Thyroid gland (tissue), 4 donors: ENCODE data around the gene OSR1.

Experiments
- POLR2A ChIP-seq, 2 donors: fragments of 450-650 bp; IDR thresholded peaks; one replicate each; pipeline ENCODE4 v1.6.1; 2017; ENCODE audit warnings: antibody characterized with exemption in 2 of 2, mild to moderate bottlenecking in 2 of 2, moderate library complexity in 1 of 2
- TF ChIP-seq, protein P1 (sequence below), 6 experiments: fragments of 200-600 bp in 3 of 6; fragments of 450-650 bp in 3 of 6; sonication (generic) in 3 of 6; IDR thresholded peaks; one replicate each; pipeline ENCODE4 v1.5.1; 2016 to 2019; ENCODE audit warnings: antibody characterized with exemption in 6 of 6, mild to moderate bottlenecking in 2 of 6, inconsistent platforms in 1 of 6, moderate library complexity in 1 of 6

DNA sequence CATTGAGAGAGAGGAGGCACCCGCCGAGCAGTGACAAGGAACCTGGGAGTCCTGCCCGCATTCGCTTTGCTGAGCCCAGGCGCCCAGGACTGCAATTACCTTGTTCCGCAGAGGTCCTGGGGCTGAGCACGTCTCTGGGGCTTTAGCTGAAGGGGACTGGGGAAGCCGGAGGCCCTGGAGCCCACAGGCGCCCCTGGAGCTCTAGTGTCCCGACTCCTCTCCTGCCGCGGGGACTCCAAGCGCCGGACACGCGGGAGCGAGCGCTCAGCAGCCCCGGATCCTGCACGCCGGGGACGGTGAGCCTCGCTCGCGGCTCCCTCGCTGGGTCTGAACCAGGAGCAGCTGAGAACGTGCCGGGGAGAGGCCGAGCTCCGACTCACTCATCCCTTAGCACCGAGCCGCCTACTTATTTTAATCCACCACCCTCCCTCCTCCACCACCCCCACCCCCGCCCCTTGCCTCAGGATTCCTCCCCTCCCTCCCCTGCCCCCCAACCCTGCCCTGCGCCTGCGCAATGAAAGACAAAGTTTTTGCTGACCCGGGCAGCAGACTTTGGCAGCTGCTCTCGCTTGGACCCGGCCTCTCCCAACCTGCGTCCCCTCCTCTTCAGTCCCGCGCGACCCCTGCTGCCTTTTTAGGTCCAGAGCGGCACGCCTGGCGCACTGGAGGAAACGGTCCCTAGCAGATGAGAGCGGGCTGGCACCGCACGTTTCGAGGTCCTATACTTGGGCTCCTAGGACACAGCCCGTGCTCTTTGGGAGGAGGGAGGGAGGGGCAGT is at the start of gene OSR1:
- no peak for TF ChIP-seq POLR2A (IDR thresholded peaks at IDR 0.05)
- TF ChIP-seq, protein P1, sequence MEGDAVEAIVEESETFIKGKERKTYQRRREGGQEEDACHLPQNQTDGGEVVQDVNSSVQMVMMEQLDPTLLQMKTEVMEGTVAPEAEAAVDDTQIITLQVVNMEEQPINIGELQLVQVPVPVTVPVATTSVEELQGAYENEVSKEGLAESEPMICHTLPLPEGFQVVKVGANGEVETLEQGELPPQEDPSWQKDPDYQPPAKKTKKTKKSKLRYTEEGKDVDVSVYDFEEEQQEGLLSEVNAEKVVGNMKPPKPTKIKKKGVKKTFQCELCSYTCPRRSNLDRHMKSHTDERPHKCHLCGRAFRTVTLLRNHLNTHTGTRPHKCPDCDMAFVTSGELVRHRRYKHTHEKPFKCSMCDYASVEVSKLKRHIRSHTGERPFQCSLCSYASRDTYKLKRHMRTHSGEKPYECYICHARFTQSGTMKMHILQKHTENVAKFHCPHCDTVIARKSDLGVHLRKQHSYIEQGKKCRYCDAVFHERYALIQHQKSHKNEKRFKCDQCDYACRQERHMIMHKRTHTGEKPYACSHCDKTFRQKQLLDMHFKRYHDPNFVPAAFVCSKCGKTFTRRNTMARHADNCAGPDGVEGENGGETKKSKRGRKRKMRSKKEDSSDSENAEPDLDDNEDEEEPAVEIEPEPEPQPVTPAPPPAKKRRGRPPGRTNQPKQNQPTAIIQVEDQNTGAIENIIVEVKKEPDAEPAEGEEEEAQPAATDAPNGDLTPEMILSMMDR (IDR thresholded peaks at IDR 0.05), result no peak
